ENCODE results near the gene PTPN14. TPM values are rescaled to one million over a fixed set of nuclear protein-coding genes. Genes with fewer than 3 reads are reported as not detected.

The PTPN14 gene
- total and polyA plus RNA-seq, 12 donors = 5.0 to 71.6 (median 42.3) TPM

DNA sequence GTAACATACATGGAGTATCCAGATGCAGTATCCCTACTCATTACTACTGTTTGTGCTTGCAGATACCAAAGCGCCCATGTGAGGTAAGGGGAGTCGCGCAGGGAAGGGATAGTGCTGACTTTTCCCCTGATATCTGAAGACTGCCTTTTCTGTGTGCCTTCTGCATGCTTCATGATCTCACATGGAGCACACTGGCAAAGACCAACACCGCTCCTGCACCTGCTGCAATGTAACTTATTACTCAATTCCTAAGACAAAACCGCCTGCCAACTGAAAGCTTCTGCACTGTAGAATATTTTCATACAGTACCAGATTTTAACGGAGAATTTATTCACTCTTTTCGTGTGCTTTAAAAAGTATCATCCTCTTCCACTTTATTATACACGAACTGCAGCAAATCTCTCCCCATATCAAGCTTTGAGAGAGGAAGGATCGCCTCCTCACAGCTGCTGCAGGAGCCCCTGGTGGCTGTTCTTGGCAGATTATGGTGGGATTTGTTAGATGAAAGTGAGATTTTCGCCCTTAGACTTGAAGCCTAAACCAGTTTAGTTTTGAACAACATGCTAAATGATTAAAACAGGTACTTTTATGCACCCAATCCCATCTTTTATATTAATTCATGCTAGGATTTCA is 99.1 kb downstream of the PTPN14 start:
- no peaks in the 10 kb centered on the region for H3K9me3 ChIP-seq
- 89 to 90% methylated on average over 10 of the region's 10 CpGs for WGBS, 2 donors
- H3K4me1 ChIP-seq = peaks cover 0 to 56% (median 25%) of the 10 kb centered on the region in 9 donors
- H3K4me3 ChIP-seq = no peak overlapping the region
- no peak for ATAC-seq
- TF ChIP-seq, protein P1, sequence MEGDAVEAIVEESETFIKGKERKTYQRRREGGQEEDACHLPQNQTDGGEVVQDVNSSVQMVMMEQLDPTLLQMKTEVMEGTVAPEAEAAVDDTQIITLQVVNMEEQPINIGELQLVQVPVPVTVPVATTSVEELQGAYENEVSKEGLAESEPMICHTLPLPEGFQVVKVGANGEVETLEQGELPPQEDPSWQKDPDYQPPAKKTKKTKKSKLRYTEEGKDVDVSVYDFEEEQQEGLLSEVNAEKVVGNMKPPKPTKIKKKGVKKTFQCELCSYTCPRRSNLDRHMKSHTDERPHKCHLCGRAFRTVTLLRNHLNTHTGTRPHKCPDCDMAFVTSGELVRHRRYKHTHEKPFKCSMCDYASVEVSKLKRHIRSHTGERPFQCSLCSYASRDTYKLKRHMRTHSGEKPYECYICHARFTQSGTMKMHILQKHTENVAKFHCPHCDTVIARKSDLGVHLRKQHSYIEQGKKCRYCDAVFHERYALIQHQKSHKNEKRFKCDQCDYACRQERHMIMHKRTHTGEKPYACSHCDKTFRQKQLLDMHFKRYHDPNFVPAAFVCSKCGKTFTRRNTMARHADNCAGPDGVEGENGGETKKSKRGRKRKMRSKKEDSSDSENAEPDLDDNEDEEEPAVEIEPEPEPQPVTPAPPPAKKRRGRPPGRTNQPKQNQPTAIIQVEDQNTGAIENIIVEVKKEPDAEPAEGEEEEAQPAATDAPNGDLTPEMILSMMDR (IDR thresholded peaks at IDR 0.05) = no peak
- peaks cover 0 to 13% (median 0%) of the 10 kb centered on the region in 9 donors for H3K36me3 ChIP-seq
- H3K27ac ChIP-seq = no peak overlapping the region
- no peaks in the 10 kb centered on the region for H3K27me3 ChIP-seq
- DNase-seq = no peak
- intact Hi-C loops (cut with DNase I) = no loop called here

GRCh38 chr1:214451596-214451995 is 99.8 kb downstream of the PTPN14 start:
- Histone ChIP-seq H3K27ac (no peak overlapping the region), H3K27me3 (no peaks in the 10 kb centered on the region), H3K4me3 (no peak overlapping the region), H3K4me1 (peaks cover 0 to 56% (median 28%) of the 10 kb centered on the region in 9 donors), H3K9me3 (no peaks in the 10 kb centered on the region), H3K36me3 (peaks cover 0 to 13% (median 0%) of the 10 kb centered on the region in 9 donors)
- WGBS, 2 donors = 89 to 90% methylated on average over 4 of the region's 4 CpGs
- DNase-seq (no peak), ATAC-seq (no peak)
- TF ChIP-seq, protein P1 (IDR thresholded peaks at IDR 0.05) = no peak
- intact Hi-C loops (cut with DNase I) = no loop called here

DNA sequence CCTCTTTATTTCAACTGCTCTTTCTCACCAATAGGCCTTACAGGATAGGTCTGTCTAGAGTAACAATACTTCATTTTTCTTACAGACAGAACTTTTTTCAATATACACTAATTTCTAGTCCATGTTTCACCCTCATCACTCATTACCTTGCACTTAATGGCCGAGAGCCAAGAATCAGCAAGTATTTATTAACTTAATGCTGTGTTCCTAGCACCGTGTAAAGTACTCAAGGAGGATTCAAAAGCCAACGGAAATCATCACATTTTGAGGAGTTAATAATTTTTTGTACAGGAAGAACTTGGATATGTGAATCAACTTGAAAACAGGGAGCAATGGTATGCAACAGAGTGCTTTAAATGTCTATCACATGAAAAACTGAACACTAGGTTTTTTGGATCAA is 102.0 kb downstream of the PTPN14 start:
- Histone ChIP-seq H3K27me3 (no peaks in the 10 kb centered on the region), H3K27ac (no peak overlapping the region), H3K4me1 (peaks cover 0 to 56% (median 29%) of the 10 kb centered on the region in 9 donors), H3K4me3 (no peak overlapping the region), H3K9me3 (no peaks in the 10 kb centered on the region), H3K36me3 (peaks cover 0 to 13% (median 0%) of the 10 kb centered on the region in 9 donors)
- TF ChIP-seq, protein P1 (IDR thresholded peaks at IDR 0.05) = no peak
- WGBS, 2 donors = 96 to 99% methylated on average over 3 of the region's 3 CpGs
- intact Hi-C loops (cut with DNase I) = loop anchor here in 1 of 10 donors (10.0 kb wide), 1 partner anchor 95 kb away; no protein-coding TSS in a partner anchor
- ATAC-seq (no peak), DNase-seq (no peak)

DNA sequence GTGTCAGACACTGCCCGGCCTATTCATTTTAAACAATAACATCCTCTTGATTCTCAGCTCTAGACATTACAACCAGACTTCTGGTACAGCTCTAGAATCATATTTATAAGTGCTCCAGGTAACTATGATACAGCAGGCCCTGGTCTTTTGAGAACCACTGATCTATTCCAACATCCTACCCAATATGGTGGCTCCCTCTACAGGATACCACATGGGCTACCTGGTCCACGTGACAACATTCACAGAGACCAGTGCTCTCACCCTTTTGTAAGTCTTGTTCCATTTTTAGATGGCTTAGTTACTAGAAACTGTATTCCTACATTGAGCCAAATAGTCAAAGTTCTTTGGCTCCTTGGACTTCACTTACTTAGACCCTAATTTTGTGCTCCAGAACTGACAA is 102.9 kb downstream of the PTPN14 start:
- no peaks in the 10 kb centered on the region for H3K27me3 ChIP-seq
- TF ChIP-seq, protein P1 (IDR thresholded peaks at IDR 0.05) = no peak
- H3K4me1 ChIP-seq = peaks cover 0 to 56% (median 29%) of the 10 kb centered on the region in 9 donors
- no peak overlapping the region for H3K27ac ChIP-seq
- DNase-seq (no peak), ATAC-seq (no peak)
- H3K9me3 ChIP-seq = no peaks in the 10 kb centered on the region
- intact Hi-C loops (cut with DNase I) = loop anchor here in 1 of 10 donors (10.0 kb wide), 1 partner anchor 96 kb away; no protein-coding TSS in a partner anchor
- H3K4me3 ChIP-seq = no peak overlapping the region
- 98% methylated on average over 2 of the region's 2 CpGs for WGBS, 2 donors
- H3K36me3 ChIP-seq = peaks cover 0 to 13% (median 0%) of the 10 kb centered on the region in 9 donors
